ENCODE measurements around the gene FABP3. TPM values are rescaled to one million over a fixed set of nuclear protein-coding genes. Genes with fewer than 3 reads are reported as not detected.
"Not testable (repeated sequence)": the region's sequence is repeated elsewhere in the genome, so short reads cannot be mapped to it uniquely, and the experiment has no call there.

The FABP3 gene
- total RNA-seq, 4 donors from 2014 or later, result 886 to 2,424 (median 1,240) TPM

- Histone ChIP-seq H3K4me3 (no peak overlapping the region), H3K9me3 (no peaks in the 10 kb centered on the region), H3K36me3 (no peaks in the 10 kb centered on the region), H3K27ac (no peak overlapping the region), H3K27me3 (no peaks in the 10 kb centered on the region), H3K4me1 (peaks cover 10 to 15% of the 10 kb centered on the region in 2 donors)
- TF ChIP-seq POLR2A (IDR thresholded peaks at IDR 0.05), result no peak
- TF ChIP-seq CTCF (IDR thresholded peaks at IDR 0.05 in 4 of 5, conservative IDR thresholded peaks at IDR 0.05 in 1 of 5), result no peak
- in situ Hi-C loops (cut with MboI; ENCODE audit: low sequenced_read_pairs in 4 of 4) (no loop called here), intact Hi-C loops (cut with DNase I; ENCODE audit: low total_unique reads) (no loop called here)
- DNase-seq, result no peak
- no peak for ATAC-seq
Observed at GRCh38 chr1:31390071-31390470, 17.2 kb upstream of the FABP3 start.

DNA sequence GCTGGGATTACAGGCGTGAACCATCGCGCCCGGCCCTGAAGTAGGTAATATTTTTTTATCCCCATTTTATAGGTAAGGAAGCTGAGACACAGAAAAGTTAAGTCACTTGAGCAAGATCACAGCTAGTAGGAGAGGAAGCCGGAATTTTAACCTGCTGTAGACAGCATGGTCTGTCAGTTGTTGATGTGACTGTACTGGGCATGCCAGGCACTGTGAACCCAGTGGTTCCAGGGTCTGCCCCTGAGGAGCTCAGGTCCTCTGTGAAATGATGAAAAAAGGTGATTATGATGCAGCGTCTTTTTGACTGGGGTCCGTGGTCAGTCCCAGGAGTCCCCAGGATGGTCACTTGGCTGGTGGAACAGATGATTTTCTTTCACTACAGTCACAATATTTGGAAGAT lies 16.7 kb upstream of the FABP3 start:
- TF ChIP-seq CTCF (IDR thresholded peaks at IDR 0.05 in 4 of 5, conservative IDR thresholded peaks at IDR 0.05 in 1 of 5) (no peak), POLR2A (IDR thresholded peaks at IDR 0.05) (no peak)
- Histone ChIP-seq H3K27ac (no peak overlapping the region), H3K9me3 (no peaks in the 10 kb centered on the region), H3K4me3 (no peak overlapping the region), H3K4me1 (peaks cover 13 to 17% of the 10 kb centered on the region in 2 donors), H3K27me3 (no peaks in the 10 kb centered on the region), H3K36me3 (no peaks in the 10 kb centered on the region)
- ATAC-seq (no peak), DNase-seq (no peak)
- in situ Hi-C loops (cut with MboI; ENCODE audit: low sequenced_read_pairs in 4 of 4) (no loop called here), intact Hi-C loops (cut with DNase I; ENCODE audit: low total_unique reads) (no loop called here)

DNA sequence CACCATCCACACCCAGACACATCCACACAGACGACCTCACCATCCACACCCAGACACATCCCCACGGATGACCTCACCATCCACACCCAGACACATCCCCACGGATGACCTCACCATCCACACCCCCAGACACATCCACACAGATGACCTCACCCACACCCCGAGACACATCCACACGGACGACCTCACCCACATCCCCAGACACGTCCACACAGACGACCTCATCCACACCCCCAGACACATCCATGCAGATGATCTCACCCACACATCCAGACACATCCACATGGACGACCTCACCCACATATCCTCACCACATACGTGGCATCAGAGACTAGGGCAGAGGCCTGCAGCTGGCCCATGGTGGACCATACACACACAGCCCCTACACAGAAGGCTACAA lies 14.7 kb upstream of the FABP3 start:
- H3K4me3 ChIP-seq, result no peak overlapping the region
- no peak for DNase-seq
- H3K27me3 ChIP-seq, result no peaks in the 10 kb centered on the region
- peaks cover 27% of the 10 kb centered on the region in 2 donors for H3K4me1 ChIP-seq
- H3K9me3 ChIP-seq, result no peaks in the 10 kb centered on the region
- in situ Hi-C loops (cut with MboI; ENCODE audit: low sequenced_read_pairs in 4 of 4), result no loop called here
- no peak for TF ChIP-seq CTCF (IDR thresholded peaks at IDR 0.05 in 4 of 5, conservative IDR thresholded peaks at IDR 0.05 in 1 of 5)
- no peak for TF ChIP-seq POLR2A (IDR thresholded peaks at IDR 0.05)
- no peak for ATAC-seq
- no peaks in the 10 kb centered on the region for H3K36me3 ChIP-seq
- intact Hi-C loops (cut with DNase I; ENCODE audit: low total_unique reads), result no loop called here
- no peak overlapping the region for H3K27ac ChIP-seq

- ATAC-seq; H3K27ac ChIP-seq; DNase-seq; H3K9me3 ChIP-seq; H3K36me3 ChIP-seq; H3K4me3 ChIP-seq; H3K27me3 ChIP-seq; in situ Hi-C loops (cut with MboI; ENCODE audit: low sequenced_read_pairs in 4 of 4); intact Hi-C loops (cut with DNase I; ENCODE audit: low total_unique reads): not testable (repeated sequence)
- H3K4me1 ChIP-seq, result peaks cover 33 to 36% of the 10 kb centered on the region in 2 donors
Observed at GRCh38 chr1:31386576-31387243, 13.8 kb upstream of the FABP3 start.

- peaks cover 56 to 61% of the 10 kb centered on the region in 2 donors for H3K4me1 ChIP-seq
- in situ Hi-C loops (cut with MboI; ENCODE audit: low sequenced_read_pairs in 4 of 4) (no loop called here), intact Hi-C loops (cut with DNase I; ENCODE audit: low total_unique reads) (loop anchor here (5.0 kb wide), 1 partner anchor 38 kb away; no protein-coding TSS in a partner anchor)
- H3K4me3 ChIP-seq, result no peak overlapping the region
- TF ChIP-seq CTCF (IDR thresholded peaks at IDR 0.05 in 4 of 5, conservative IDR thresholded peaks at IDR 0.05 in 1 of 5) (no peak), POLR2A (IDR thresholded peaks at IDR 0.05) (no peak)
- no peaks in the 10 kb centered on the region for H3K36me3 ChIP-seq
- DNase-seq (no peak), ATAC-seq (no peak)
- H3K27me3 ChIP-seq, result no peaks in the 10 kb centered on the region
- H3K27ac ChIP-seq, result peak overlapping the region; percentile 91 to 97 (median 94)
- H3K9me3 ChIP-seq, result no peaks in the 10 kb centered on the region
Observed at GRCh38 chr1:31383967-31384366, 11.1 kb upstream of the FABP3 start.
